Tibial nerve (tissue), 4 donors: ENCODE data around the gene LSM10.

Experiments used
- CTCF ChIP-seq, 5 experiments: fragments of 200-600 bp in 3 of 5; fragments of 450-650 bp in 2 of 5; sonication (generic) in 3 of 5; IDR thresholded peaks; one replicate each; pipeline ENCODE4 v1.5.1; 2016 to 2019; ENCODE audit warnings: antibody characterized with exemption in 5 of 5, mild to moderate bottlenecking in 3 of 5, moderate library complexity in 2 of 5
- EP300 ChIP-seq, 2 donors: sonication (generic); formaldehyde crosslinking; IDR thresholded peaks; one replicate each; pipeline ENCODE4 v1.6.1; 2017; ENCODE audit warnings: antibody characterized with exemption in 2 of 2, mild to moderate bottlenecking in 1 of 2

GRCh38 chr1:36398370-36398977 is 766 bp upstream of the LSM10 start:
- TF ChIP-seq EP300 (IDR thresholded peaks at IDR 0.05) = no peak
- TF ChIP-seq CTCF (IDR thresholded peaks at IDR 0.05) = no peak
